Heart left ventricle (tissue), 16 donors: ENCODE results near the gene ST6GALNAC2. TPM values are rescaled to one million over a fixed set of nuclear protein-coding genes. Genes with fewer than 3 reads are reported as not detected.
A peak's percentile ranks its signal among the peaks of the same experiment; 100 is the strongest.

Experiments
- ATAC-seq, 4 donors: fragments of 200-7000 bp; cut with Tn5 transposase; one replicate each; pipeline ENCODE4 v1.9.1; 2020 to 2022; ENCODE audit warnings: moderate library complexity in 4 of 4, mild to moderate bottlenecking in 3 of 4, moderate number of reproducible peaks in 1 of 4
- DNase-seq, 5 donors: peaks; one replicate each; pipeline ENCODE4 v3.0.0-alpha.2; 2020
- H3K27ac ChIP-seq, 12 donors: fragments of 200-600 bp; sonication (generic) in 4 of 12; one replicate each; pipeline versions ENCODE4 v1.5.0 to v1.8.0; 2016 to 2022; ENCODE audit warnings: mild to moderate bottlenecking in 2 of 12
- H3K27me3 ChIP-seq, 9 donors: fragments of 200-600 bp; sonication (generic) in 2 of 9; one replicate each; pipeline versions ENCODE4 v1.5.1 to v1.8.0; 2016 to 2022; ENCODE audit warnings: mild to moderate bottlenecking in 3 of 9
- H3K36me3 ChIP-seq, 9 donors: fragments of 200-600 bp; sonication (generic) in 2 of 9; one replicate each; pipeline versions ENCODE4 v1.5.0 to v1.8.0; 2018 to 2022; ENCODE audit warnings: mild to moderate bottlenecking in 2 of 9
- H3K4me1 ChIP-seq, 12 donors: fragments of 200-600 bp; sonication (generic) in 4 of 12; one replicate each; pipeline versions ENCODE4 v1.5.0 to v1.8.0; 2016 to 2022; ENCODE audit warnings: mild to moderate bottlenecking in 3 of 12
- H3K4me3 ChIP-seq, 12 donors: fragments of 200-600 bp; sonication (generic) in 4 of 12; one replicate each; pipeline versions ENCODE4 v1.5.0 to v1.8.0; 2017 to 2022; ENCODE audit warnings: mild to moderate bottlenecking in 9 of 12, moderate library complexity in 4 of 12
- H3K9me3 ChIP-seq, 12 donors: fragments of 200-600 bp; sonication (generic) in 4 of 12; one replicate each; pipeline versions ENCODE4 v1.5.0 to v1.8.0; 2016 to 2022; ENCODE audit warnings: mild to moderate bottlenecking in 1 of 12
- CTCF ChIP-seq, 12 donors: fragments of 200-600 bp; sonication (generic) in 4 of 12; IDR thresholded peaks; one replicate each; pipeline versions ENCODE4 v1.5.0 to v1.8.0; 2018 to 2022; ENCODE audit warnings: antibody characterized with exemption in 12 of 12, mild to moderate bottlenecking in 5 of 12
- POLR2A ChIP-seq, 2 donors: fragments of 450-650 bp; IDR thresholded peaks; one replicate each; pipeline ENCODE4 v1.6.1; 2017; ENCODE audit warnings: antibody characterized with exemption in 2 of 2, mild to moderate bottlenecking in 2 of 2, moderate library complexity in 2 of 2
- WGBS, 4 donors: extraction: QIAGEN DNeasy Blood & Tissue Kit in 2 of 4; methylation state at CpG; one replicate each; pipeline versions ENCODE4 v1.1.5 to v1.1.7; 2013 to 2018; 5-methylcytosine and 5-hydroxymethylcytosine counted together
- intact Hi-C, 10 donors: fragments of 100-400 bp; cut with DNase I; formaldehyde crosslinking; loops; one replicate each; pipeline versions ENCODE4 v1.11.1 to v1.14.2; 2022
- polyA plus RNA-seq, 2 donors: library from polyadenylated mRNA; stranded (reverse); fragments of 200-250 nt; gene quantifications; one replicate each; pipeline ENCODE4 v1.2.3, GENCODE V29; 2013
- total RNA-seq, 9 donors: library from RNA; depleted of rRNA in 2 of 9; stranded (reverse); fragments of >200 nt in 2 of 9; fragmentation: NEBNext Ultra II Directional in 3 of 9; extraction: Animal tissue kit (Norgen Biotek cat#: 25700) in 3 of 9; gene quantifications; one replicate each; pipeline versions ENCODE4 v1.1.0 to v1.2.4, GENCODE V29; 2016 to 2023
- donor health status: ischemic (EF 13 %, LVEDD 7.1; RV severe dilation, severe dysfunction).
- donor health status: healthy with polysubstance abuse.
- donor health status: DM: no; HTN: yes; CAD: no.
- donor health status: DM: no; HTN: no; CAD: no.
- donor health status: ischemic (EF 25% LVEDD 6.9; RV normal size, moderate dysfunction).
- donor health status: ischemic (EF 25% LVEDD 5.7; RV mildly dilated, moderate dysfunction).
- donor health status: healthy.
- donor health status: DM: yes; HTN: yes; CAD: no.
- donor health status: ischemic (EF 35%, LVEDD 5.7; RV mildly dilated, moderate dysfunction).
- donor health status: nonischemic (EF 11% LVEDD 7.7; RV severe dilation, severe dysfunction).
- donor health status: DM: yes; HTN: yes; CAD: no.
- donor health status: PGD.
- donor health status: ischemic (EF 29% LVEDD 5.4; RV normal size, mild dysfunction).
- donor health status: nonischemic (EF 23%, LVEDD 6.1; RV moderate dilation, normal function).

ST6GALNAC2 gene
- total and polyA plus RNA-seq, 11 donors: 2.1 to 7.8 (median 4.9) TPM

- H3K4me3 ChIP-seq: no peak overlapping the region
- no peaks in the 10 kb centered on the region for H3K36me3 ChIP-seq
- DNase-seq (peak in 1 of 5 donors; percentile 22), ATAC-seq (no peak)
- no peaks in the 10 kb centered on the region for H3K9me3 ChIP-seq
- 87 to 95% (median 89%) methylated on average over 9 to 10 of the region's 10 CpGs for WGBS, 4 donors
- peak overlapping the region in 2 of 12 donors; percentile 80 for H3K27ac ChIP-seq
- TF ChIP-seq CTCF (IDR thresholded peaks at IDR 0.05) (no peak), POLR2A (IDR thresholded peaks at IDR 0.05) (no peak)
- intact Hi-C loops: no loop called here
- H3K27me3 ChIP-seq: peaks cover 0 to 23% (median 0%) of the 10 kb centered on the region in 9 donors
- H3K4me1 ChIP-seq: peaks cover 13 to 86% (median 62%) of the 10 kb centered on the region in 12 donors
These were observed 43.1 kb downstream of the ST6GALNAC2 start for GRCh38 chr17:76542566-76542971.

DNA sequence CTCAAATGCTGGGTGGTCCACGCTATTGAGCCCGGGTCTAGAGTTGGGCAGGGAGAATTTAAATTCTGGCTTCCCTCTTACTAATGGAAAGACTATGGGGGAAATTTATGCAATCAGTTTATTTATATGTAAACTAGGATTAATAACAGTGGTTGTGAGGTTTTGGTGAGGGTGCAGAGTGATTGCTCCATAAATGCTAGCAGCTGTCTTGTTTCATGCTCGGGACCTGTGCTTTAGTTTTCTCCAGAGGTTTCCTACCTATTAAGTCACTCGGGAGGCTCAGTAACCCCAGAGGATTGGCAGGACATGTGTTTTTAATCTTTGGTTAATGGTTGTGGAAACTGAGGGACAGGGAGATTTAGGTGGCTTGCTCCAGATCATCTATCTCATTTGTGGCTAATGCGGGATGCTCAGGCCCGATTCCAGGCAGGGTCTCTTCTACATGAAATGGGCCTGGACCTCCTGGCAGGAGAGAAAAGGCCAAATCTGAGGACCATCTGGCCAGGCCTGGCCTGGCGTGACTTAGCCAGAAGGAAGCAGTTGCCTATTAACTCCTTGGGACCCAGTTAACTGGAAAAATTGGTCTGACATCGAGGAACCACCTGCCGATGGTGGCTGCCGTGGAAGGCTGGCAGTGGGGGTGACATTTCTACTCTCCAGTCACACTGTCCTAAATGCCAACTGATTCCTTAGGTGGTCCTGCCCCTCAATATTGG lies 43.8 kb downstream of the ST6GALNAC2 start:
- Histone ChIP-seq H3K9me3 (no peaks in the 10 kb centered on the region), H3K4me1 (peaks cover 13 to 87% (median 58%) of the 10 kb centered on the region in 12 donors), H3K4me3 (no peak overlapping the region), H3K27ac (peak overlapping the region in 1 of 12 donors; percentile 81), H3K27me3 (peaks cover 0 to 28% (median 0%) of the 10 kb centered on the region in 9 donors), H3K36me3 (no peaks in the 10 kb centered on the region)
- no peak for ATAC-seq
- no peak for TF ChIP-seq POLR2A (IDR thresholded peaks at IDR 0.05)
- no peak for TF ChIP-seq CTCF (IDR thresholded peaks at IDR 0.05)
- intact Hi-C loops: loop anchor here in 1 of 10 donors (2.0 kb wide), 1 partner anchor 15 kb away; no protein-coding TSS in a partner anchor
- WGBS, 4 donors: 88 to 94% (median 90%) methylated on average over 10 of the region's 10 CpGs
- no peak for DNase-seq

GRCh38 chr17:76540381-76541300 lies 45.0 kb downstream of the ST6GALNAC2 start:
- peaks cover 0 to 38% (median 0%) of the 10 kb centered on the region in 9 donors for H3K27me3 ChIP-seq
- WGBS, 4 donors: 6 to 12% (median 8%) methylated on average over 13 to 27 of the region's 27 CpGs
- no peaks in the 10 kb centered on the region for H3K36me3 ChIP-seq
- H3K4me3 ChIP-seq: peak overlapping the region in 11 of 12 donors; percentile 12 to 53 (median 44)
- intact Hi-C loops: loop anchor here in 1 of 10 donors (2.0 kb wide), 1 partner anchor 14 kb away; no protein-coding TSS in a partner anchor
- TF ChIP-seq CTCF (IDR thresholded peaks at IDR 0.05) (peak in 5 of 12 donors; percentile 9 to 55 (median 39)), POLR2A (IDR thresholded peaks at IDR 0.05) (peak in 1 of 2 donors; percentile 48)
- H3K4me1 ChIP-seq: peaks cover 13 to 82% (median 55%) of the 10 kb centered on the region in 12 donors
- peak; percentile 93 to 97 (median 96) for DNase-seq
- peak overlapping the region in 11 of 12 donors; percentile 58 to 81 (median 76) for H3K27ac ChIP-seq
- H3K9me3 ChIP-seq: no peaks in the 10 kb centered on the region
- ATAC-seq: peak; percentile 91 to 97 (median 93)
